Endothelial cell of umbilical vein (primary cell): ENCODE results near the gene C10orf105.

ENCODE experiments used
- CTCF ChIP-seq, 2 donors: IDR thresholded peaks; 1 replicate in 1 of 2; 2 replicates in 1 of 2; pipeline ENCODE4 v1.5.1; 2011; ENCODE audit warnings: low read length in 2 of 2, mild to moderate bottlenecking in 2 of 2, moderate library complexity in 2 of 2, control low read depth in 1 of 2, inconsistent platforms in 1 of 2, low read depth in 1 of 2; ENCODE audit not compliant: insufficient read depth in 1 of 2; ENCODE audit errors: extremely low read depth in 1 of 2
- EZH2 ChIP-seq: IDR thresholded peaks from 2 replicates; pipeline ENCODE4 v1.6.1; 2012; ENCODE audit warnings: borderline replicate concordance, low read depth, mild to moderate bottlenecking, moderate library complexity, low read length, inconsistent platforms; ENCODE audit not compliant: severe bottlenecking
- FOS ChIP-seq: IDR thresholded peaks from 2 replicates; pipeline ENCODE4 v1.6.1; 2011; ENCODE audit warnings: mild to moderate bottlenecking, low read length, moderate library complexity, borderline replicate concordance; ENCODE audit not compliant: insufficient read depth
- JUN ChIP-seq: IDR thresholded peaks from 2 replicates; pipeline ENCODE4 v1.6.1; 2011; ENCODE audit warnings: borderline replicate concordance, low read depth; ENCODE audit not compliant: insufficient read length, insufficient read depth
- MYC ChIP-seq: IDR thresholded peaks from one replicate; pipeline ENCODE4 v1.6.1; 2011; ENCODE audit warnings: mild to moderate bottlenecking, low read depth, low read length
- POLR2AphosphoS5 ChIP-seq: IDR thresholded peaks from 2 replicates; pipeline ENCODE4 v1.6.1; 2012; ENCODE audit warnings: low read depth, mild to moderate bottlenecking, control low read depth, low read length, moderate library complexity; ENCODE audit not compliant: insufficient read depth

GRCh38 chr10:71666639-71667386, 52.8 kb downstream of the C10orf105 start:
- no peak for TF ChIP-seq CTCF (IDR thresholded peaks at IDR 0.05; ENCODE audit: extremely low read depth in 1 of 2, insufficient read depth in 1 of 2, low read depth in 1 of 2, low read length in 2 of 2)
- no peak for TF ChIP-seq FOS
- no peak for TF ChIP-seq JUN
- TF ChIP-seq EZH2: no peak
- no peak for TF ChIP-seq MYC
- TF ChIP-seq POLR2AphosphoS5: no peak
